ENCODE results near the gene CUBN.

GRCh38 chr10:16913266-16913665 lies 216.3 kb downstream of the CUBN start:
- no peak for TF ChIP-seq POLR2AphosphoS5 (IDR thresholded peaks at IDR 0.05; ENCODE audit: borderline replicate concordance, low read depth, low read length)
- TF ChIP-seq EZH2 (IDR thresholded peaks at IDR 0.05): no peak
- TF ChIP-seq FOXP2 (optimal IDR thresholded peaks at IDR 0.05; ENCODE audit: control extremely low read depth, extremely low read length, insufficient read depth): no peak

Data from SK-N-MC (cell line).